Ectodermal cell (in vitro differentiated cells): ENCODE measurements around the gene DACT2.

Experiments
- H3K27ac ChIP-seq: 2 replicates; pipeline ENCODE4 v1.7.0; 2013; ENCODE audit warnings: mild to moderate bottlenecking, low read depth, low read length; ENCODE audit not compliant: insufficient read depth, poor library complexity, severe bottlenecking
- H3K27me3 ChIP-seq: 2 replicates; pipeline ENCODE4 v1.7.0; 2013; ENCODE audit warnings: mild to moderate bottlenecking, low read length; ENCODE audit not compliant: insufficient read depth, control insufficient read depth, poor library complexity, severe bottlenecking
- H3K36me3 ChIP-seq: one replicate; pipeline ENCODE4 v1.7.0; 2013; ENCODE audit warnings: low read length; ENCODE audit not compliant: control insufficient read depth, insufficient read depth
- H3K4me1 ChIP-seq: one replicate; pipeline ENCODE4 v1.7.0; 2013; ENCODE audit warnings: low read length; ENCODE audit not compliant: control insufficient read depth, insufficient read depth
- H3K4me3 ChIP-seq: 2 replicates; pipeline ENCODE4 v1.7.0; 2013; ENCODE audit warnings: low read depth, low read length, control low read depth; ENCODE audit not compliant: insufficient read depth
- H3K9me3 ChIP-seq: 2 replicates; pipeline ENCODE4 v1.7.0; 2013; ENCODE audit warnings: mild to moderate bottlenecking, low read length, moderate library complexity; ENCODE audit not compliant: control insufficient read depth
- WGBS, 2 experiments: methylation state at CpG; one replicate each; pipeline ENCODE4 v1.1.7; 2013; ENCODE audit warnings: missing lambda C conversion rate in 2 of 2; 5-methylcytosine and 5-hydroxymethylcytosine counted together

Gene DACT2

GRCh38 chr6:168310945-168311344 lies 8.6 kb downstream of the DACT2 start:
- no peaks in the 10 kb centered on the region for H3K36me3 ChIP-seq
- WGBS, 2 experiments: 90 to 94% methylated on average over 10 of the region's 10 CpGs
- peaks cover 21% of the 10 kb centered on the region for H3K4me1 ChIP-seq
- H3K27ac ChIP-seq: no peak overlapping the region
- peaks cover 14% of the 10 kb centered on the region for H3K27me3 ChIP-seq
- H3K4me3 ChIP-seq: no peak overlapping the region
- no peaks in the 10 kb centered on the region for H3K9me3 ChIP-seq

- Histone ChIP-seq H3K9me3 (no peaks in the 10 kb centered on the region), H3K27ac (no peak overlapping the region), H3K27me3 (peaks cover 11% of the 10 kb centered on the region), H3K36me3 (no peaks in the 10 kb centered on the region), H3K4me1 (peaks cover 22% of the 10 kb centered on the region), H3K4me3 (no peak overlapping the region)
- whole genome bisulfite sequencing, 2 experiments: 94 to 95% methylated on average over 11 of the region's 11 CpGs
Measured at GRCh38 chr6:168310403-168310802, 9.2 kb downstream of the DACT2 start.

GRCh38 chr6:168309997-168310396 lies 9.6 kb downstream of the DACT2 start:
- Histone ChIP-seq H3K27me3 (peaks cover 7% of the 10 kb centered on the region), H3K27ac (no peak overlapping the region), H3K9me3 (no peaks in the 10 kb centered on the region), H3K4me3 (no peak overlapping the region), H3K4me1 (peaks cover 23% of the 10 kb centered on the region), H3K36me3 (no peaks in the 10 kb centered on the region)
- WGBS, 2 experiments: 94 to 95% methylated on average over 15 of the region's 15 CpGs

- H3K27ac ChIP-seq: no peak overlapping the region
- H3K27me3 ChIP-seq: peaks cover 9% of the 10 kb centered on the region
- 95 to 96% methylated on average over 30 of the region's 30 CpGs for WGBS, 2 experiments
- peaks cover 24% of the 10 kb centered on the region for H3K4me1 ChIP-seq
- H3K4me3 ChIP-seq: no peak overlapping the region
- H3K36me3 ChIP-seq: no peaks in the 10 kb centered on the region
- no peaks in the 10 kb centered on the region for H3K9me3 ChIP-seq
Measured at GRCh38 chr6:168309183-168309582, 10.4 kb downstream of the DACT2 start.

GRCh38 chr6:168308390-168309144 lies 11.0 kb downstream of the DACT2 start:
- Histone ChIP-seq H3K4me3 (no peak overlapping the region), H3K36me3 (no peaks in the 10 kb centered on the region), H3K4me1 (peaks cover 19% of the 10 kb centered on the region), H3K9me3 (no peaks in the 10 kb centered on the region), H3K27ac (no peak overlapping the region), H3K27me3 (peaks cover 11% of the 10 kb centered on the region)
- 95 to 96% methylated on average over 35 of the region's 35 CpGs for WGBS, 2 experiments

- WGBS, 2 experiments: 94 to 95% methylated on average over 22 of the region's 22 CpGs
- Histone ChIP-seq H3K4me1 (peaks cover 15% of the 10 kb centered on the region), H3K27me3 (peaks cover 15% of the 10 kb centered on the region), H3K27ac (no peak overlapping the region), H3K36me3 (no peaks in the 10 kb centered on the region), H3K4me3 (no peak overlapping the region), H3K9me3 (no peaks in the 10 kb centered on the region)
Measured at GRCh38 chr6:168307695-168308021, 11.9 kb downstream of the DACT2 start.

GRCh38 chr6:168307015-168307694 lies 12.4 kb downstream of the DACT2 start:
- peaks cover 19% of the 10 kb centered on the region for H3K4me1 ChIP-seq
- H3K27me3 ChIP-seq: peaks cover 20% of the 10 kb centered on the region
- WGBS, 2 experiments: 93 to 94% methylated on average over 30 of the region's 30 CpGs
- H3K4me3 ChIP-seq: no peak overlapping the region
- H3K27ac ChIP-seq: no peak overlapping the region
- no peaks in the 10 kb centered on the region for H3K9me3 ChIP-seq
- no peaks in the 10 kb centered on the region for H3K36me3 ChIP-seq

- peaks cover 33% of the 10 kb centered on the region for H3K27me3 ChIP-seq
- peaks cover 32% of the 10 kb centered on the region for H3K4me1 ChIP-seq
- no peaks in the 10 kb centered on the region for H3K36me3 ChIP-seq
- no peak overlapping the region for H3K4me3 ChIP-seq
- no peaks in the 10 kb centered on the region for H3K9me3 ChIP-seq
- no peak overlapping the region for H3K27ac ChIP-seq
- 82 to 84% methylated on average over 9 of the region's 9 CpGs for WGBS, 2 experiments
Measured at GRCh38 chr6:168305863-168306262, 13.7 kb downstream of the DACT2 start.

- Histone ChIP-seq H3K27ac (no peak overlapping the region), H3K9me3 (no peaks in the 10 kb centered on the region), H3K27me3 (peaks cover 38% of the 10 kb centered on the region), H3K36me3 (no peaks in the 10 kb centered on the region), H3K4me1 (peaks cover 32% of the 10 kb centered on the region), H3K4me3 (no peak overlapping the region)
- 77 to 80% methylated on average over 20 of the region's 20 CpGs for WGBS, 2 experiments
Measured at GRCh38 chr6:168305096-168305749, 14.4 kb downstream of the DACT2 start.

GRCh38 chr6:168304752-168305015 lies 14.9 kb downstream of the DACT2 start:
- Histone ChIP-seq H3K9me3 (no peaks in the 10 kb centered on the region), H3K27me3 (peaks cover 43% of the 10 kb centered on the region), H3K4me3 (no peak overlapping the region), H3K4me1 (peaks cover 32% of the 10 kb centered on the region), H3K27ac (no peak overlapping the region), H3K36me3 (no peaks in the 10 kb centered on the region)
- WGBS, 2 experiments: 95 to 96% methylated on average over 7 of the region's 7 CpGs
